Osteoblast (primary cell): ENCODE measurements around the gene CACNA1S. TPM values are rescaled to one million over a fixed set of nuclear protein-coding genes. Genes with fewer than 3 reads are reported as not detected.

ENCODE experiments used
- DNase-seq: peaks from one replicate; pipeline ENCODE4 v3.0.0; 2011; ENCODE audit warnings: low spot score, mixed read lengths; ENCODE audit not compliant: insufficient read length; ENCODE audit errors: missing footprints
- H2AFZ ChIP-seq: 2 replicates; pipeline ENCODE4 v1.6.0; 2011; ENCODE audit warnings: mild to moderate bottlenecking, low read length
- H3K27ac ChIP-seq: 2 replicates; pipeline ENCODE4 v1.5.1; 2011; ENCODE audit warnings: mild to moderate bottlenecking, low read depth, low read length, moderate library complexity
- H3K27me3 ChIP-seq: 2 replicates; pipeline ENCODE4 v1.6.0; 2012; ENCODE audit warnings: mild to moderate bottlenecking, control low read depth, inconsistent platforms, low read length, moderate library complexity; ENCODE audit not compliant: insufficient read depth
- H3K36me3 ChIP-seq: 2 replicates; pipeline ENCODE4 v1.5.1; 2011; ENCODE audit warnings: mild to moderate bottlenecking, low read length, control low read depth, moderate library complexity; ENCODE audit not compliant: insufficient read depth
- H3K4me1 ChIP-seq: 2 replicates; pipeline ENCODE4 v1.5.1; 2011; ENCODE audit warnings: mild to moderate bottlenecking, low read length, control low read depth, moderate library complexity; ENCODE audit not compliant: insufficient read depth
- H3K4me2 ChIP-seq: 2 replicates; pipeline ENCODE4 v1.6.0; 2011; ENCODE audit warnings: mild to moderate bottlenecking, low read length; ENCODE audit not compliant: insufficient read depth
- H3K4me3 ChIP-seq: fragments of 200-600 bp; sonication (generic); 3 replicates; pipeline ENCODE4 v1.5.1; 2012; ENCODE audit warnings: mild to moderate bottlenecking, low read length, inconsistent platforms; ENCODE audit not compliant: insufficient read depth
- H3K79me2 ChIP-seq: 2 replicates; pipeline ENCODE4 v1.6.0; 2012; ENCODE audit warnings: mild to moderate bottlenecking, low read length, control low read depth, inconsistent platforms; ENCODE audit not compliant: insufficient read depth
- H3K9me3 ChIP-seq: 2 replicates; pipeline ENCODE4 v1.5.1; 2011; ENCODE audit warnings: low read depth, low read length, control low read depth
- H4K20me1 ChIP-seq: 2 replicates; pipeline ENCODE4 v1.6.0; 2012; ENCODE audit warnings: mild to moderate bottlenecking, low read length, control low read depth; ENCODE audit not compliant: insufficient read depth
- total RNA-seq: library from RNA; depleted of rRNA; stranded (reverse); fragments of >200 nt; gene quantifications from 2 replicates; pipeline ENCODE4 v1.2.3, GENCODE V29; 2012
- TF ChIP-seq, protein P1 (sequence below): IDR thresholded peaks from 2 replicates; pipeline ENCODE4 v1.5.1; 2011; ENCODE audit warnings: mild to moderate bottlenecking, low read depth, low read length, moderate library complexity; ENCODE audit errors: extremely low read depth

The CACNA1S gene
- total RNA-seq, 1 donor, result not detected

DNA sequence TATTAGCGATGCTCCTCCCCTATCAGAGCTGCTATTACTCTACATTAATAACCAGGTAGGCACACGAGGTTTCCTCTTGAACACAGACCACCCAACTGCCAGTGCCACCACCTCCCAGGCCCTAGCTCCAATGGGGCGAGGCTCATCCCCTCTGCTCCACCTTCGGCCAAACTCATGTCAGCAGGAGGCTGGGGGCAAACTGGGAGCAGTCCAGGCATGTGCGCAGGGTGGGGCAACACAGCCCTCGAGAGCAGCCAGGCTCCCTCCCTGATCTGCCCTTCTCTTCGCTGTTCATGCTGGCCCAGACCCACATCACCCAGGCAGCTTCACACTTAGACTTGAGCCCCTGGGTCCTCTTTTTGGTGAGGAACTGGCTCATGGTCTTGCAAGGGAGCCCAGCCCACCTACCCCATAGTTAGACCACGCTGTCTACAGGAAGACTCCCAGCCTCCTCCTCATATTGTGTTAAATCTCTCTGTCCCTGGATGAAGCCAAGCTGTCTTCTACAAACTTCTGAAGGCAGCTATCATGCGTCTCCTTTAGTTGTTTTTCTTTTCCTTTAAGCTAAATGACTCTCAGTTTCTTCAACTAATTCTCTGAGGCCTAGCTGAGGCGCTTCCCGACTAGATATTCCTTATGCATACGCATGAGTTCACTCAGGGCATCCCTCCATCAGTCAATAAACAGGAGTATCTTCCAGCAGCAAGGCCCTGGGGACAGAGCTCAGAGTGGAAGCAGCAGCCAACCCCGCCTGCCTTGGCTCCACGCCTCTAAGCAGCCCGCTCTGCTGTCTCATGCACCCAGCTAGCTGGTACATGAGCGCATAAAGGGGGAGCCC, 30.0 kb upstream of the CACNA1S start:
- H3K27me3 ChIP-seq, result no peaks in the 10 kb centered on the region
- H3K27ac ChIP-seq, result no peak overlapping the region
- H3K79me2 ChIP-seq, result no peaks in the 10 kb centered on the region
- peaks cover 36% of the 10 kb centered on the region for H4K20me1 ChIP-seq
- no peak for DNase-seq
- no peak overlapping the region for H2AFZ ChIP-seq
- no peaks in the 10 kb centered on the region for H3K9me3 ChIP-seq
- TF ChIP-seq, protein P1, sequence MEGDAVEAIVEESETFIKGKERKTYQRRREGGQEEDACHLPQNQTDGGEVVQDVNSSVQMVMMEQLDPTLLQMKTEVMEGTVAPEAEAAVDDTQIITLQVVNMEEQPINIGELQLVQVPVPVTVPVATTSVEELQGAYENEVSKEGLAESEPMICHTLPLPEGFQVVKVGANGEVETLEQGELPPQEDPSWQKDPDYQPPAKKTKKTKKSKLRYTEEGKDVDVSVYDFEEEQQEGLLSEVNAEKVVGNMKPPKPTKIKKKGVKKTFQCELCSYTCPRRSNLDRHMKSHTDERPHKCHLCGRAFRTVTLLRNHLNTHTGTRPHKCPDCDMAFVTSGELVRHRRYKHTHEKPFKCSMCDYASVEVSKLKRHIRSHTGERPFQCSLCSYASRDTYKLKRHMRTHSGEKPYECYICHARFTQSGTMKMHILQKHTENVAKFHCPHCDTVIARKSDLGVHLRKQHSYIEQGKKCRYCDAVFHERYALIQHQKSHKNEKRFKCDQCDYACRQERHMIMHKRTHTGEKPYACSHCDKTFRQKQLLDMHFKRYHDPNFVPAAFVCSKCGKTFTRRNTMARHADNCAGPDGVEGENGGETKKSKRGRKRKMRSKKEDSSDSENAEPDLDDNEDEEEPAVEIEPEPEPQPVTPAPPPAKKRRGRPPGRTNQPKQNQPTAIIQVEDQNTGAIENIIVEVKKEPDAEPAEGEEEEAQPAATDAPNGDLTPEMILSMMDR, result no peak
- no peak overlapping the region for H3K4me3 ChIP-seq
- peaks cover 47% of the 10 kb centered on the region for H3K36me3 ChIP-seq
- no peak overlapping the region for H3K4me2 ChIP-seq
- H3K4me1 ChIP-seq, result peaks cover 15% of the 10 kb centered on the region

DNA sequence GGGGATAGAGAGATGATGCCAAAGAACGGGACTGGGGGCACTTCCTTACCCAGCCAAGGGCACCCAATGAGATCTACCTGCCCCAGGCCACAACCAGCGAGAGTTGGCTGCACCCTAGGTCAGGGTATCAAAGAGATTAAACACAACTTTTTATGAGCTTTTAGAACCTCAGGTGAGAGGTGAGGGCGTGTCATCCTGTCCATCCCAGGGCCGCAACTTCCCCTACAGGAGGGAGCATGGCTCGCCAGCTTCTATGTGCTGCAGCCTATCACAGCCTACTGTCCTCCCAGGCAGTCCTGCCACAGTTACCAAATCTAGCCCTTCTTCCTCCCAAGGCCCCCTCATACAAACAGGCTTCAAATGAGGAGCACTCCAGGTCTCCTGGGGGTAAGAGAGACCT, 29.2 kb upstream of the CACNA1S start:
- Histone ChIP-seq H3K27me3 (no peaks in the 10 kb centered on the region), H3K27ac (no peak overlapping the region), H3K4me1 (peaks cover 20% of the 10 kb centered on the region), H3K4me3 (no peak overlapping the region), H4K20me1 (peaks cover 43% of the 10 kb centered on the region), H2AFZ (no peak overlapping the region), H3K9me3 (no peaks in the 10 kb centered on the region), H3K4me2 (no peak overlapping the region), H3K79me2 (no peaks in the 10 kb centered on the region), H3K36me3 (peaks cover 44% of the 10 kb centered on the region)
- DNase-seq, result no peak
- TF ChIP-seq, protein P1, result no peak

DNA sequence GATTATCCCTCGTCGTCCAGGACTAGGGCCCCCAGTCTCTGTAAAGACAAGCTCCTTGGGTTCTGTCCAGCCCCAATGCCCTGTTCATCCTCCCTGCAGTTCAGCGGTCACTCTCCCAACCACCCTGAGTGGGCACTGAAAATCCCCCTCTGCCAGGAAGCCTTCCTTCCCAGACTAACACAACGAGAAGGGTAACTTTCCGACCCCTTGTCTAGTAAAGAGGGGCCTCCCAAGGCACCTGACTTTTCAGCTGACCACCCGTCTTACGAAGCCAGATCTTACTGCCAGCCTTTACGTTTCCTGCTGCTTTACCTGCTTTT, 28.7 kb upstream of the CACNA1S start:
- no peak overlapping the region for H3K4me2 ChIP-seq

More for the DNA sequence above, 28.7 kb upstream of the CACNA1S start:
- Histone ChIP-seq H3K36me3 (peaks cover 42% of the 10 kb centered on the region), H3K4me1 (peaks cover 20% of the 10 kb centered on the region), H3K79me2 (no peaks in the 10 kb centered on the region), H3K4me3 (no peak overlapping the region), H3K9me3 (no peaks in the 10 kb centered on the region), H4K20me1 (peaks cover 48% of the 10 kb centered on the region), H2AFZ (no peak overlapping the region), H3K27ac (no peak overlapping the region), H3K27me3 (no peaks in the 10 kb centered on the region)
- TF ChIP-seq, protein P1, result no peak
- DNase-seq, result no peak
